Measurements from ENCODE around the gene HIPK3.

HIPK3 gene

DNA sequence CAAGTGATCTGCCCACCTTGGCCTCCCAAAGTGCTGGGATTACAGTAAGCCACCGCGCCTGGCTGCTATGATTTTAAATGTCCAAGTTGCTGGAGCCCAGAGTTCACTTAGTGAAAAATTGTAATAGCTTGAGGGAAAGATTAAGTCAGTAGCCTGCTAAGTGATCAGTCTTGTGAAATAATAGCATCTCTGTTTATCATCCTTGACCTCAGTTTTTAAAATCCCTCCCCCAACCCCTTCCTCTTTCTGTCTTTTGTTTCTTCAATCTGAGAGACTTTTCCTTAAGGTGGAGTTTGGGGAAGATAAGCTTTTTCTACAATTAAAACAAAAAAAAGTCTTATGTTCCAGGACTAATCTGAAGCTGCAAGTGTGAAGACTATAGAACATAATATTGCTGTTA lies 6.4 kb downstream of the HIPK3 start:
- no peak overlapping the region for H3K4me3 ChIP-seq (ENCODE audit: low read depth, low read length)
- H3K9me3 ChIP-seq (ENCODE audit: severe bottlenecking), result no peaks in the 10 kb centered on the region
- H3K36me3 ChIP-seq, result no peaks in the 10 kb centered on the region; the same call in 1 of the 2 replicates
- no peak for DNase-seq
- no peak for TF ChIP-seq CTCF (IDR thresholded peaks at IDR 0.05; ENCODE audit: low read depth, low read length)
- H3K27ac ChIP-seq, result no peak overlapping the region
- H3K27me3 ChIP-seq (ENCODE audit: insufficient read depth, low read depth, severe bottlenecking), result no peaks in the 10 kb centered on the region

DNA sequence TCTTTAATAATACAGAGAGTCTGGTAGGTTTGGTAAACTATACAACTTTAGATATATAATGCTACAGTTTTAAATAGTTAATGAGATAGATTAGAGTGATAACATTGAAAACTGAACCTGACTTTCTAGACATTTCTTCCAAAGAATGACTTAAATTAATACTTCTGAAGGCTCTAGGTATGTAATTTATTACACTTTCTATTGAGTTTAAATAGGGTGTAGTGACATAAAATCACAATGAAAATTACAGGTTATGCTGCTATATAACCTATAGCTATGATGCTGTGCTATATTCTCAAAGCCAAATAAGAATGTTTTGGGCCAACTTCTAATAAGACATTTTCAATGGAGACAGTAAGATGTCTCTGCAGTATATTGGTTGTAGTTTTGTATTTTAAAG lies 7.7 kb downstream of the HIPK3 start:
- Histone ChIP-seq H3K9me3 (ENCODE audit: severe bottlenecking) (no peaks in the 10 kb centered on the region), H3K4me3 (ENCODE audit: low read depth, low read length) (no peak overlapping the region), H3K36me3 (no peaks in the 10 kb centered on the region), H3K27ac (no peak overlapping the region), H3K27me3 (ENCODE audit: insufficient read depth, low read depth, severe bottlenecking) (no peaks in the 10 kb centered on the region)
- DNase-seq, result no peak
- TF ChIP-seq CTCF (IDR thresholded peaks at IDR 0.05; ENCODE audit: low read depth, low read length), result no peak

- Histone ChIP-seq H3K27ac (no peak overlapping the region), H3K27me3 (ENCODE audit: insufficient read depth, low read depth, severe bottlenecking) (no peaks in the 10 kb centered on the region), H3K36me3 (no peaks in the 10 kb centered on the region), H3K4me3 (ENCODE audit: low read depth, low read length) (no peak overlapping the region), H3K9me3 (ENCODE audit: severe bottlenecking) (no peaks in the 10 kb centered on the region)
- no peak for DNase-seq
- no peak for TF ChIP-seq CTCF (IDR thresholded peaks at IDR 0.05; ENCODE audit: low read depth, low read length)
These were observed 9.4 kb downstream of the HIPK3 start for GRCh38 chr11:33266393-33267215.

GRCh38 chr11:33268945-33269540 lies 11.9 kb downstream of the HIPK3 start:
- Histone ChIP-seq H3K4me3 (ENCODE audit: low read depth, low read length) (no peak overlapping the region), H3K9me3 (ENCODE audit: severe bottlenecking) (no peaks in the 10 kb centered on the region), H3K27ac (no peak overlapping the region), H3K36me3 (no peaks in the 10 kb centered on the region), H3K27me3 (ENCODE audit: insufficient read depth, low read depth, severe bottlenecking) (no peaks in the 10 kb centered on the region)
- TF ChIP-seq CTCF (IDR thresholded peaks at IDR 0.05; ENCODE audit: low read depth, low read length), result no peak
- DNase-seq, result no peak

- no peaks in the 10 kb centered on the region for H3K27me3 ChIP-seq (ENCODE audit: insufficient read depth, low read depth, severe bottlenecking)
- no peak for DNase-seq
- no peak for TF ChIP-seq CTCF (IDR thresholded peaks at IDR 0.05; ENCODE audit: low read depth, low read length)
- no peaks in the 10 kb centered on the region for H3K9me3 ChIP-seq (ENCODE audit: severe bottlenecking)
- no peaks in the 10 kb centered on the region for H3K36me3 ChIP-seq
- H3K4me3 ChIP-seq (ENCODE audit: low read depth, low read length), result no peak overlapping the region
- H3K27ac ChIP-seq, result no peak overlapping the region
These were observed 12.6 kb downstream of the HIPK3 start for GRCh38 chr11:33269822-33270221.

Measured in WERI-Rb-1 (cell line).